ENCODE results near the gene DTNA.

DNA sequence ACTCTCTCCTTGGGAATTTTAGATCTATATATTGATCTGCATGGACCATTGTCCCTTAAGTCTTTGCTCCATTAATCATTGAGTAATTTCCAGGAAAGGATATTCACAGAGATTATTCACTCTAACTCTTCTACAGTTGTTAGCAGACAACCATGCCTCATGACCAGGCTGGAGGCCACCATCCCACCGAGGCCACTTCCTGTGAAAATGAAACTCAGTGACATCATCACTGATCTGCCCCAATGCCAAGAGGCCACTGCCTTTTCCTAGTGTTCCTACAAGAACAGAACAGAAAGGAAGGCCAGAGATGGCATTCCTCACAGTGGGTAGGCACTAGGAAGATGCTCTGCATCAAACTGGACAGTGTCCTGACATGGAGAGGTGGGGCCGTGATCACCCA is 161.3 kb downstream of the DTNA start:
- TF ChIP-seq, protein P1, sequence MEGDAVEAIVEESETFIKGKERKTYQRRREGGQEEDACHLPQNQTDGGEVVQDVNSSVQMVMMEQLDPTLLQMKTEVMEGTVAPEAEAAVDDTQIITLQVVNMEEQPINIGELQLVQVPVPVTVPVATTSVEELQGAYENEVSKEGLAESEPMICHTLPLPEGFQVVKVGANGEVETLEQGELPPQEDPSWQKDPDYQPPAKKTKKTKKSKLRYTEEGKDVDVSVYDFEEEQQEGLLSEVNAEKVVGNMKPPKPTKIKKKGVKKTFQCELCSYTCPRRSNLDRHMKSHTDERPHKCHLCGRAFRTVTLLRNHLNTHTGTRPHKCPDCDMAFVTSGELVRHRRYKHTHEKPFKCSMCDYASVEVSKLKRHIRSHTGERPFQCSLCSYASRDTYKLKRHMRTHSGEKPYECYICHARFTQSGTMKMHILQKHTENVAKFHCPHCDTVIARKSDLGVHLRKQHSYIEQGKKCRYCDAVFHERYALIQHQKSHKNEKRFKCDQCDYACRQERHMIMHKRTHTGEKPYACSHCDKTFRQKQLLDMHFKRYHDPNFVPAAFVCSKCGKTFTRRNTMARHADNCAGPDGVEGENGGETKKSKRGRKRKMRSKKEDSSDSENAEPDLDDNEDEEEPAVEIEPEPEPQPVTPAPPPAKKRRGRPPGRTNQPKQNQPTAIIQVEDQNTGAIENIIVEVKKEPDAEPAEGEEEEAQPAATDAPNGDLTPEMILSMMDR (IDR thresholded peaks at IDR 0.05; ENCODE audit: low read depth, low read length, poor library complexity, severe bottlenecking), result no peak
- TF ChIP-seq EZH2phosphoT487 (IDR thresholded peaks at IDR 0.05; ENCODE audit: borderline replicate concordance, low read length), result no peak

Measured in DOHH2 (cell line).